CD14-positive monocyte (primary cell): ENCODE results near the gene PLEKHA8. TPM values are rescaled to one million over a fixed set of nuclear protein-coding genes. Genes with fewer than 3 reads are reported as not detected.

Experiments used
- DNase-seq, 3 donors: peaks; one replicate each; pipeline ENCODE4 v3.0.0-alpha.2; 2011 to 2022
- H2AFZ ChIP-seq: 2 replicates; pipeline ENCODE4 v1.6.0; 2012; ENCODE audit warnings: mild to moderate bottlenecking, low read depth, low read length, inconsistent platforms; ENCODE audit not compliant: insufficient read depth, poor library complexity, severe bottlenecking
- H3K27ac ChIP-seq, 2 donors: 1 replicate in 1 of 2; 2 replicates in 1 of 2; pipeline ENCODE4 v1.5.1; 2012 to 2013; ENCODE audit warnings: low read length in 2 of 2, control low read depth in 1 of 2, inconsistent platforms in 1 of 2, low read depth in 1 of 2, mild to moderate bottlenecking in 1 of 2
- H3K27me3 ChIP-seq, 2 donors: one replicate each; pipeline versions ENCODE4 v1.6.0 to v1.6.1; 2011 to 2013; ENCODE audit warnings: low read length in 2 of 2; ENCODE audit not compliant: control insufficient read depth in 2 of 2, insufficient read depth in 2 of 2
- H3K36me3 ChIP-seq, 2 donors: replicated peaks in 1 of 2; 1 replicate in 1 of 2; 2 replicates in 1 of 2; pipeline versions ENCODE4 v1.5.1 to v1.6.1; 2012 to 2013; ENCODE audit warnings: low read length in 2 of 2, control low read depth in 1 of 2, inconsistent platforms in 1 of 2, mild to moderate bottlenecking in 1 of 2; ENCODE audit not compliant: insufficient read depth in 2 of 2, control insufficient read depth in 1 of 2
- H3K4me1 ChIP-seq, 2 donors: 1 replicate in 1 of 2; 2 replicates in 1 of 2; pipeline versions ENCODE4 v1.5.1 to v1.6.1; 2012 to 2013; ENCODE audit warnings: low read length in 2 of 2, control low read depth in 1 of 2, inconsistent platforms in 1 of 2, mild to moderate bottlenecking in 1 of 2, moderate library complexity in 1 of 2; ENCODE audit not compliant: insufficient read depth in 2 of 2, control insufficient read depth in 1 of 2
- H3K4me2 ChIP-seq: replicated peaks from 2 replicates; pipeline ENCODE3; 2012; ENCODE audit warnings: low read length, moderate library complexity, mild to moderate bottlenecking; ENCODE audit not compliant: poor library complexity, severe bottlenecking; ENCODE audit errors: extremely low read depth
- H3K4me3 ChIP-seq, 3 experiments: fragments of 200-600 bp in 1 of 3; sonication (generic) in 1 of 3; replicated peaks in 1 of 3; 1 replicate in 2 of 3; 2 replicates in 1 of 3; pipeline ENCODE4 v1.5.1; 2011 to 2013; ENCODE audit warnings: low read length in 3 of 3, mild to moderate bottlenecking in 3 of 3, control low read depth in 2 of 3, low read depth in 2 of 3, inconsistent platforms in 1 of 3, moderate library complexity in 1 of 3
- H3K79me2 ChIP-seq: 2 replicates; pipeline ENCODE4 v1.6.0; 2012; ENCODE audit warnings: mild to moderate bottlenecking, control low read depth, inconsistent platforms, low read length, moderate library complexity; ENCODE audit not compliant: insufficient read depth
- H3K9ac ChIP-seq: 2 replicates; pipeline ENCODE4 v1.6.0; 2017; ENCODE audit warnings: low read length, mild to moderate bottlenecking; ENCODE audit not compliant: insufficient read depth, poor library complexity, severe bottlenecking
- H3K9me3 ChIP-seq, 2 donors: replicated peaks in 1 of 2; 1 replicate in 1 of 2; 2 replicates in 1 of 2; pipeline versions ENCODE4 v1.5.1 to v1.6.1; 2012 to 2013; ENCODE audit warnings: low read length in 2 of 2, control low read depth in 1 of 2; ENCODE audit not compliant: control insufficient read depth in 1 of 2, insufficient read depth in 1 of 2
- H4K20me1 ChIP-seq: 2 replicates; pipeline ENCODE4 v1.6.0; 2012; ENCODE audit warnings: mild to moderate bottlenecking, low read length, control low read depth, moderate library complexity; ENCODE audit not compliant: insufficient read depth
- H3K27ac Mint-ChIP-seq, 7 donors: one replicate each; pipeline ENCODE4 v1.8.0; 2020; ENCODE audit warnings: mild to moderate bottlenecking in 7 of 7, mixed read lengths in 7 of 7, moderate library complexity in 6 of 7, inconsistent platforms in 2 of 7
- H3K27me3 Mint-ChIP-seq, 3 donors: one replicate each; pipeline ENCODE4 v1.8.0; 2021 to 2022; ENCODE audit warnings: low read depth in 3 of 3, mild to moderate bottlenecking in 3 of 3, mixed read lengths in 3 of 3, moderate library complexity in 3 of 3, inconsistent platforms in 1 of 3
- H3K36me3 Mint-ChIP-seq, 2 donors: one replicate each; pipeline ENCODE4 v1.8.0; 2020; ENCODE audit warnings: mixed read lengths in 2 of 2, inconsistent platforms in 1 of 2, mild to moderate bottlenecking in 1 of 2
- H3K4me1 Mint-ChIP-seq: one replicate; pipeline ENCODE4 v1.8.0; 2020; ENCODE audit warnings: mild to moderate bottlenecking, mixed read lengths
- H3K4me3 Mint-ChIP-seq, 2 donors: one replicate each; pipeline ENCODE4 v1.8.0; 2020; ENCODE audit warnings: mild to moderate bottlenecking in 2 of 2, mixed read lengths in 2 of 2, moderate library complexity in 1 of 2
- H3K9me3 Mint-ChIP-seq, 7 donors: one replicate each; pipeline ENCODE4 v1.8.0; 2020 to 2022; ENCODE audit warnings: mixed read lengths in 7 of 7, mild to moderate bottlenecking in 6 of 7, moderate library complexity in 6 of 7, inconsistent platforms in 2 of 7
- whole genome bisulfite sequencing: methylation state at CpG from one replicate; pipeline ENCODE4 v1.1.5; 2013; ENCODE audit warnings: missing lambda C conversion rate; ENCODE audit not compliant: insufficient coverage; 5-methylcytosine and 5-hydroxymethylcytosine counted together
- intact Hi-C, 2 donors: fragments of 100-400 bp; cut with micrococcal nuclease; formaldehyde crosslinking; loops; one replicate each; pipeline versions ENCODE4 v1.15.0 to v1.15.1; 2023
- polyA plus RNA-seq, 3 donors: library from polyadenylated mRNA; depleted of rRNA in 1 of 3; unstranded in 2 of 3; stranded (reverse) in 1 of 3; fragments of 300-500 nt in 2 of 3; fragments of >200 nt in 1 of 3; fragmentation: Illumina TruSeq in 2 of 3; gene quantifications; 1 replicate in 2 of 3; 2 replicates in 1 of 3; pipeline ENCODE4 v1.2.3, GENCODE V29; 2012 to 2021
- TF ChIP-seq, protein P1 (sequence below): fragments of 200-600 bp; IDR thresholded peaks from one replicate; pipeline ENCODE4 v1.8.0; 2022; ENCODE audit warnings: antibody characterized with exemption, mild to moderate bottlenecking

Gene PLEKHA8
- polyA plus RNA-seq, 3 donors, result 2.4 to 2.7 (median 2.6) TPM

DNA sequence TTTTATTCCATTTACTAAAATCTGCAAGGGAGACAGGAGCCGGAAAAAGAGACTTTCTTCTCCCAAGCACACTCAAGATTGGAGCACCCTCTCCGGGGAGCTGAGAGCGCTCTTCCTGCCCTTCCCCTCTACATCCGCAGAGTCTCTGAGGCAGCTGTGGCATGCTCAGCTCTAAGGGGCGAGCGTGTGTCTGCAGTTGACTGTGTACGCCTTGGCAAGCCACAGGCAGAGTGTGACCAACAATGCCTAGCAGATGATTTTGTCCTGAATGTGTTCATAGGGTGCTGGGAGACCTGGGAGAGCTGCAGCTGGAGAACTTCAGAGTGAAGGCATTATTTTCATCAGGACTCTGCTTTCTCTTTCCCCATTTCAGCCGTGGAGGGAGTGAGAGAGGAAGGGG, 127.3 kb downstream of the PLEKHA8 start:
- Histone ChIP-seq H3K27ac (no peak overlapping the region), H3K27me3 (no peaks in the 10 kb centered on the region), H3K9me3 (no peaks in the 10 kb centered on the region), H2AFZ (no peak overlapping the region), H3K4me3 (no peak overlapping the region), H3K36me3 (no peaks in the 10 kb centered on the region), H3K4me2 (no peak overlapping the region), H4K20me1 (no peaks in the 10 kb centered on the region), H3K9ac (no peak overlapping the region), H3K4me1 (peaks cover 20 to 21% of the 10 kb centered on the region in 2 donors), H3K79me2 (no peaks in the 10 kb centered on the region)
- no peak for DNase-seq
- WGBS, result 86% methylated on average over 6 of the region's 8 CpGs
- peaks cover 0 to 1% (median 0%) of the 10 kb centered on the region in 3 donors for H3K27me3 Mint-ChIP-seq
- H3K4me1 Mint-ChIP-seq, result peaks cover 42% of the 10 kb centered on the region
- TF ChIP-seq, protein P1, sequence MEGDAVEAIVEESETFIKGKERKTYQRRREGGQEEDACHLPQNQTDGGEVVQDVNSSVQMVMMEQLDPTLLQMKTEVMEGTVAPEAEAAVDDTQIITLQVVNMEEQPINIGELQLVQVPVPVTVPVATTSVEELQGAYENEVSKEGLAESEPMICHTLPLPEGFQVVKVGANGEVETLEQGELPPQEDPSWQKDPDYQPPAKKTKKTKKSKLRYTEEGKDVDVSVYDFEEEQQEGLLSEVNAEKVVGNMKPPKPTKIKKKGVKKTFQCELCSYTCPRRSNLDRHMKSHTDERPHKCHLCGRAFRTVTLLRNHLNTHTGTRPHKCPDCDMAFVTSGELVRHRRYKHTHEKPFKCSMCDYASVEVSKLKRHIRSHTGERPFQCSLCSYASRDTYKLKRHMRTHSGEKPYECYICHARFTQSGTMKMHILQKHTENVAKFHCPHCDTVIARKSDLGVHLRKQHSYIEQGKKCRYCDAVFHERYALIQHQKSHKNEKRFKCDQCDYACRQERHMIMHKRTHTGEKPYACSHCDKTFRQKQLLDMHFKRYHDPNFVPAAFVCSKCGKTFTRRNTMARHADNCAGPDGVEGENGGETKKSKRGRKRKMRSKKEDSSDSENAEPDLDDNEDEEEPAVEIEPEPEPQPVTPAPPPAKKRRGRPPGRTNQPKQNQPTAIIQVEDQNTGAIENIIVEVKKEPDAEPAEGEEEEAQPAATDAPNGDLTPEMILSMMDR, result no peak
- no peaks in the 10 kb centered on the region for H3K9me3 Mint-ChIP-seq
- intact Hi-C loops, result loop anchor here in 1 of 2 donors (5.0 kb wide), 1 partner anchor 257 kb away; no protein-coding TSS in a partner anchor
- peaks cover 6 to 8% of the 10 kb centered on the region in 2 donors for H3K36me3 Mint-ChIP-seq
- H3K27ac Mint-ChIP-seq, result no peak overlapping the region
- H3K4me3 Mint-ChIP-seq, result peak overlapping the region in 1 of 2 donors; percentile 12

DNA sequence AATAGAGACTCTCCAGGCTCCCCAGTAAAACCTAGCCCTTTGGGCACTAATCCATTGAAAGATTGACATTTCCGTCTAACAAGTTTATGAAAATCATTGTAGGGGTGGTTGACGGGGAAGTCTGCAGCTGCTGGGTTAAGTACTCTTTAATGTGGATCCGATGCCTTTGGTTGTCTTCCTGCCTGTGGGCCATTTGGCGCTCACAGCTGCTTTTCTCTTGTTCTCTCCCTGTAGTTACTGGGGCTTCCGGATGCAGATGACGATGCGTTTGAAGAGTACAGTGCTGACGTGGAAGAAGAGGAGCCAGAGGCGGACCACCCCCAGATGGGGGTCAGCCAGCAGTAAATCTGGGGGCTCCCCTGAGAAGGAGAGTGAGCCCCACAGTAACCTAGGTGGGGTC, 129.0 kb downstream of the PLEKHA8 start:
- TF ChIP-seq, protein P1, result no peak
- no peak overlapping the region for H3K9ac ChIP-seq
- H2AFZ ChIP-seq, result no peak overlapping the region
- H3K27me3 Mint-ChIP-seq, result peaks cover 0 to 1% (median 0%) of the 10 kb centered on the region in 3 donors
- peaks cover 4 to 5% of the 10 kb centered on the region in 2 donors for H3K36me3 Mint-ChIP-seq
- no peak overlapping the region for H3K4me2 ChIP-seq
- H3K27me3 ChIP-seq, result no peaks in the 10 kb centered on the region
- H3K79me2 ChIP-seq, result no peaks in the 10 kb centered on the region
- H3K9me3 ChIP-seq, result no peaks in the 10 kb centered on the region
- WGBS, result 39% methylated on average over 5 of the region's 9 CpGs
- H3K4me1 Mint-ChIP-seq, result peaks cover 50% of the 10 kb centered on the region
- no peak for DNase-seq
- H3K4me3 Mint-ChIP-seq, result no peak overlapping the region
- no peaks in the 10 kb centered on the region for H3K36me3 ChIP-seq
- H3K27ac Mint-ChIP-seq, result peak overlapping the region in 3 of 7 donors; percentile 26 to 49 (median 41)
- no peak overlapping the region for H3K4me3 ChIP-seq
- H3K4me1 ChIP-seq, result peaks cover 24% of the 10 kb centered on the region in 2 donors
- no peaks in the 10 kb centered on the region for H3K9me3 Mint-ChIP-seq
- H3K27ac ChIP-seq, result no peak overlapping the region
- H4K20me1 ChIP-seq, result no peaks in the 10 kb centered on the region
- intact Hi-C loops, result loop anchor here in 1 of 2 donors (5.0 kb wide), 1 partner anchor 255 kb away; no protein-coding TSS in a partner anchor
